ENCODE measurements around the gene SRL.

SRL gene

DNA sequence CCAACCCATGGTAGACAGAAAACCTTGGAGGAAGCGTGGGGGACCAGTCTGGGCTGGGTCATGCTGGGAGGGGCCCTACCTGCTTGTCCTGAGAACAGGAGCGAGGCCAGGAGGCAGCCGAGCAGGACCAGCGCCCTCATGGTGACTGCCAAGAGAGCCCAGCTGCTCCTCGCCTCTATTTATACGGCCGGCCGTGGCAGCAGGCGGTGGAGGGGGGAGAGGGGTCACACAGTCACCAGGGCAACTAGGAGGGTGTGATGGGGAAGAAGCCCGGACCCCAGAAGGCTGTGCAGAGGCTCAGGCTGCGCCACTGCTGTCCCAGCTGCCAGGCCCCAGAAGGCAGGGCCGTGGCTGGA lies at the start of gene SRL:
Gene SRL, minus strand, starts transcription at position 153 of the 356 bp plus-strand sequence. Its CDS starts 13 bp downstream, at position 140.
- DNase-seq: no peak

GRCh38 chr16:4290236-4290830 lies 48.5 kb upstream of the SRL start:
- no peak for DNase-seq

DNA sequence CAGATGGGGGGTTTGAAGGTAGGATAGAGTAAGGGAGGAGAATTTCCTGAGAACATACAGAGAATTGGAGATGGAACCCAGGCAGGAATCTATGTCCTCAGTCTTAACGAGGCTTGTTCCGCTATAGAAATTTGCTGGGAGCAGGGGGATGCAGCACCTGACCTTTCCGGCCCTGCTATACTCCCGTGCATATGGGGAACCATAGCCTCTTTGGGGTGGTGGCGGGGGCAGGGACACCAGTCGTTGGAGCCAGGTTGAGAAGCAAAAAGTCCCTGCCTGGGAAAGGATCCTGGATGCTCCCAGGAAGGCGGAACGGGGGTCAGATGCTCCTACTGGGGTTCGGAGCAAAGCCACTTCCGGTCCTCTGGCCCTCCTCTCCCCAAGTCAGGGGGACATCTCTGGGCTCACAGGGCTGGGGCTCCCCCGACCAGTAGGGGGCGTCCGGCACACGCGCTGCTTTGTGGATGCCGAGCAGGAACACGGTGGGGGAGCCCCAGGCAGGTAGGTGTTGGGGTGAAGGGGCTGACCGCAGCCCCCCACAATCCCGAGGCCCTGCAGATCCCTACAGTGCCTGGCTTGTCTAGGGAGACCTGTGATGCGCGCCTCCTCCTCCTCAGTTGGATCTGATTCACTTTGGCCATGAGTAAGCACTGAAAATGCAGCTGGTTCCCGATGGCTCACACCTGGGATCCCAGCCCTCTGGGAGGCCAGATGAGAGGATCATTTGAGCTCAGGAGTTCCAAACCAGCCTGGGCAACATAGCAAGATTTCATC lies 46.5 kb upstream of the SRL start:
- no peak for DNase-seq

GRCh38 chr16:4285167-4285566 lies 43.3 kb upstream of the SRL start:
- DNase-seq: no peak

DNA sequence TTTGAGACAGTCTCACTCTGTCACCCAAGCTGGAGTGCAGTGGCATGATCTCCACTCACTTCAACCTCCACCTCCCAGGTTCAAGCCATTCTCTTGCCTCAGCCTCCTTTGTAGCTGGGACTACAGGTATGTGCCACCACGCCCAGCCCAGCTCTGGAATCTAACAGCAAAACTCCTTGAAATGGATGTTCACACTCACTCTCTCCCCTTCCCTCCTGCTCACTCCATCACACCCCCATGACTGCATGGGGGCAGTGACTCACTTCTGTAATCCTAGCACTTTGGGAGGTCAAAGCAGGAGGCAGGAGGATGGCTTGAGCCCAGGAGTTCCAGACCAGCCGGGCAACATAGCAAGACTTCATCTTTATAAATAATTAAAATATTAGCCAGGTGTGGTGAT lies 42.1 kb upstream of the SRL start:
- no peak for DNase-seq

DNA sequence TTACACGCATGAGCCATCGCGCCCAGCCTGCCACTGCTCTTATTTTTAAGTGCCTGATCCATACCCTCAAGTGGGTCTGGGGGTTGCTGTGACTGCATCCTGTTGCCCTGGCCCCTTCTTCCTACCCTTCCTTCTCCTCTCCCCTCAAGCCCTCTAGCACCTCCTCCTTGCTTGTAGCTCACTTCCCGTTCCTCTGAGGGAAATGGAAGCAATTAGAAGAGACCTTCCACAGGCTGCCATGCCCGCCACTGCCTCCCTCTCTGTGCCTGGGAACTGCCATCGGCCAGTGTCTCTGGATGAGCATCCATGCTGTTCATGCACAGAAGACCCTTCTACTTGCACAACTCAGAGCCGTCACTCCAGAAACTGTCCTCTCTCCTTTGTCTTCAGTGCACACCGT lies 41.6 kb upstream of the SRL start:
- no peak for DNase-seq

- DNase-seq: no peak
Measured at GRCh38 chr16:4280625-4281024, 38.7 kb upstream of the SRL start.

DNA sequence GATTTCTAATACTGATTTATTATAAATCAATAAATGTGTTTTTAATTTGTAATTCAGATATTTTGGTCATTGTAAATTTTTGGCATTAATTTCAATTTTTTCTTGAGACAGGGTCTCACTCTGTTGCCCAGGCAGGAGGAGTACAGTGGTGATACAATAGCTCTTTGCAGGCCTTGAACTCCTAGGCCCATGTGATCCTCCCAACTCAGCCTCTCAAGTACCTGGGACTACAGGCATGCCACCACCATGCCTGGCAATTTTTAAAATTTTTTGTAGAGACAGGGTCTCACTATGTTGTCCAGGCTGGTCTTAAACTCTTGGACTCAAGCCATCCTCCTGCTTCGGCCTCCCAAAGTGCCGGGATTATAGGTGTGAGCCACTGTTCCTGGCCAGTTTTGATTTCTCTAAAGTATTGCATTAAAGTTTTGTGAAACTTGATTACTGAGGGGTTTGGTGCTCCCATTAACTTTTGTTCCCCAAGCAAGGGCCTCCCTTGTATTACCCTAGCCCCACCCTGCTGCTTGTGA lies 36.2 kb upstream of the SRL start:
- DNase-seq: no peak

DNA sequence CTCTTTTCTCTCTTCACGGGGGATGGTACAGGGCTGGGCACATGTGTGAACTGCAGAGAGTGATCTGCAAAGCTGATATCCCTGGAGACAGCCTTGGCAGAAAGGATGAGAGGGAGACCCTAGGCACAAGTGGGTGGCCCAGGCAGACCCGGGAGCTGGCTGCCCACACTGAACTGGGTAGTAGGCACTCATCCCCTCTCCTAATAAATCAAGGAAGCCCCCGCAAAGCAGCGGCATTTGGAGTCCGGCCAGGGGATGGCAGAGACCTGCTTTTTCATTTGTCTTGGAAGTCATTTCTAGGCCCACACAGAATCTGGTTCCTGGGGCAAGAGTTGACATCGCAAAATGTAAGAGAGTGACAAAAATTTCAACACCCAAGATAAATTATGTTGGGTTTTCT lies 34.0 kb upstream of the SRL start:
- no peak for DNase-seq

GRCh38 chr16:4273858-4274311 lies 32.0 kb upstream of the SRL start:
- DNase-seq: no peak

GRCh38 chr16:4272114-4272956 lies 30.5 kb upstream of the SRL start:
- DNase-seq: no peak

- DNase-seq: no peak
Measured at GRCh38 chr16:4271176-4272113, 29.6 kb upstream of the SRL start.

- no peak for DNase-seq
Measured at GRCh38 chr16:4270595-4270994, 28.7 kb upstream of the SRL start.

- no peak for DNase-seq
Measured at GRCh38 chr16:4270091-4270490, 28.2 kb upstream of the SRL start.

DNA sequence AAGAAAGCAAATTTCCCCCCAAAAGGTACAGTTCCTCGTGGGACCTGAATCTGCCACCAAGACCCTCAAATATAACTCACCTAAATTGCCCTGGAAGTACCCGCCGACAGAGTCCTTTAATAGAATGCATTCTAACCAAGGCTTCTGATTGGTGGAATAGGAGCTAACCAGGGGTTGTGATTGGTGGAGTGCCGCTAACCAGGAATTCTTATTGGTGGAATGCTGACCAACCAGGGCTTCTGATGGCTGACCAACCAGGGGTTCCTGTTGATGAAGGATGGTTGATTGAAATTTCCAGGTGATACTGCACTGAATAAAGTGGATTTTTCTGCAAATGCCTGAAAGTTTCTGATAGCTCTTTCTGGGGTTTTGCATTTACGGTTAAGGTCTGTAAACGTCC lies 24.5 kb upstream of the SRL start:
- no peak for DNase-seq

- no peak for DNase-seq
Measured at GRCh38 chr16:4265676-4266075, 23.8 kb upstream of the SRL start.

GRCh38 chr16:4264546-4264945 lies 22.7 kb upstream of the SRL start:
- no peak for DNase-seq

- no peak for DNase-seq
Measured at GRCh38 chr16:4263504-4264436, 21.9 kb upstream of the SRL start.

DNA sequence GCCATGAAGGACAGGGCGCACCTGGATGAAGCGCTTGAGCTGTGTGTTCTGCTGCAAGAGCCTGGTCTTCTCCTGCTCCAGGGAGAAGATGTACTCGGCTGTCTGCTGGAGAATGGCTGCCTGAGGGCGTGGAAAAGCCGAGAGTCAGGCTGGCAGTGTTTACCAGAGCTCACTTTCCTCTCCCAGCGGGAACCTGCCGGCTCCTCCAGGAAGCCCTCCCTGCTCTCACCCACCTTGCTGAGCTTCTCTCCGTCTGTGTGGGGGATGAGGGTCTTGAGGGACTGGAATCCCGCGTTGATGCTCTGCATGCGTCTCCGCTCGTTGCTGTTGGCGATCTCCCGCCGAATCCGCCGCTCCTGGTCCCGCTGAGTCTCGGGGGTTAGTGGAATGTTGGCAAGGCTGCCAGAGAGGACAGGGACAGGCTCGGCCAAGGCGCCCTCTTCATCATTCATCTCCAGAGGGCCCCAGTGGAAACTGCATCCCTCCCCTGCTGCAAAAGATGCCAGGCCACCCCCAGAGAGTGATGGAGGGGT lies 20.5 kb upstream of the SRL start:
- no peak for DNase-seq

DNA sequence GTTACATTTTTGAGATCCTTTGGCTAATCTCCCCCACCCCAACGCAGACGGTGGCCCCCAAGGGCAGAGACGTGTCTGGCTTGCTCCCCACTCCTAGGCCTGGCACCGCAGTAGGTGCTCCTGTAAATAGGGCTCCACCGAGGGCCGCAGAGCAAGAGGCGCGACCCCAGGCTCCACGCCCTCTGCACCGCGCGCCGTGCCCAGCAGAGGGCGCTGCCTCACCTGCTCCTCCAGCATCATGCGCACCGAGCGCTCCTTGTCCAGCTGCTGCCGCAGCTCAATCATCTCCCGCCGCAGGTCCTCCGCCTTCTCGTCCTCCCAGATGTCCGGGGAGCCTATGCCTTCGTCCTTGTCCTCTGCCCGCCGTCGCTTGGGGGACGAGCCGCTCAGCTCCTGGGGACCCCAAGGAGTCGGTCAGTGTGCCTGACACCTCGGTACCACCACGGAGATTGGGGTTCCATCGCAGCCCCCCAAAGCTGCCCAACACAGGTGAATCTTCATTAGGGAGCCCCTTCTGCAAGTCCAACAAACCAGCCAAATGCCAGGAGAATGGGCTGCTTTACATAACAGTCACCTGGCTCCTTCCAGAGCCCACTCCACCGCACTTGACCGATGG lies 19.8 kb upstream of the SRL start:
- DNase-seq: no peak

DNA sequence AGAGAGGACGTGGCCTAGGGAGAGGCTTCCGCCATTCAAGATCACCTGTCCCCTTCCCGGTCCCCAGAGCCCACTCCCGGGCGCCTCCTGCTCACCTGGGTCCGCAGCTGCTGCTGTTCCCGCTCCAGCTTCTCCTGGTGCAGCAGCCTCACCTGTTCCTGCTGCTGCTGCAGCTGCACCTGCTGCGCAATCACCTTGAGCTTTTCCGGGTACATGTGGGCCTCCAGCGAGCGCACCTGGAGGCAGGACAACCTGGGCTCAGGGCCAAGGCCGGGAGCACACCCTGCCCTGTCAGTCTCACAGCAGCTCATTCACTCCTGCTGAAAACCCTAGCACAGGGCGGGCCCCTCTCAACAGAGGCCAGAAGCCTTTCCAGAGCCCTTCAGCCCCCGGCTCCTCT lies 18.5 kb upstream of the SRL start:
- no peak for DNase-seq
